Activated T-helper 17 cell treated with anti-CD3 and anti-CD28 coated beads, Interleukin-2, amount 50 U/mL, for 72 hours (primary cell): Measurements from ENCODE around the gene SMOC2. TPM values are rescaled to one million over a fixed set of nuclear protein-coding genes. Genes with fewer than 3 reads are reported as not detected.
"Not testable (repeated sequence)": the region's sequence is repeated elsewhere in the genome, so short reads cannot be mapped to it uniquely, and the experiment has no call there.

Experiments
- ATAC-seq: fragments of 150-1000 bp; cut with Tn5 transposase; replicated peaks from 2 replicates; pipeline ENCODE4 v1.10.0; 2021; ENCODE audit warnings: mild to moderate bottlenecking, moderate library complexity
- H3K27ac Mint-ChIP-seq: one replicate; pipeline ENCODE4 v1.8.0; 2022; ENCODE audit warnings: mixed read lengths
- H3K27me3 Mint-ChIP-seq: one replicate; pipeline ENCODE4 v1.8.0; 2022; ENCODE audit warnings: mixed read lengths
- H3K36me3 Mint-ChIP-seq: one replicate; pipeline ENCODE4 v1.8.0; 2022; ENCODE audit warnings: low read depth, mild to moderate bottlenecking, mixed read lengths
- H3K4me1 Mint-ChIP-seq: one replicate; pipeline ENCODE4 v1.8.0; 2022; ENCODE audit warnings: mixed read lengths
- H3K4me3 Mint-ChIP-seq: one replicate; pipeline ENCODE4 v1.8.0; 2022; ENCODE audit warnings: mild to moderate bottlenecking, mixed read lengths
- H3K9me3 Mint-ChIP-seq: one replicate; pipeline ENCODE4 v1.8.0; 2022; ENCODE audit warnings: mixed read lengths
- total RNA-seq, 2 donors: library from RNA; stranded (reverse); gene quantifications; one replicate each; pipeline ENCODE4 v1.2.3, GENCODE V29; 2022

The SMOC2 gene
- total RNA-seq, 2 donors from 2014 or later: not detected

GRCh38 chr6:168671028-168671862 is 230.3 kb downstream of the SMOC2 start:
- Mint-ChIP-seq H3K4me3 (no peak overlapping the region), H3K27ac (no peak overlapping the region), H3K27me3 (peaks cover 25% of the 10 kb centered on the region), H3K36me3 (no peaks in the 10 kb centered on the region), H3K9me3 (no peaks in the 10 kb centered on the region), H3K4me1 (no peaks in the 10 kb centered on the region)
- no peak for ATAC-seq

GRCh38 chr6:168671863-168672546 is 231.0 kb downstream of the SMOC2 start:
- peaks cover 23% of the 10 kb centered on the region for H3K27me3 Mint-ChIP-seq
- no peak overlapping the region for H3K27ac Mint-ChIP-seq
- ATAC-seq: no peak
- no peaks in the 10 kb centered on the region for H3K36me3 Mint-ChIP-seq
- H3K4me3 Mint-ChIP-seq: no peak overlapping the region
- H3K9me3 Mint-ChIP-seq: peaks cover 2% of the 10 kb centered on the region
- peaks cover 1% of the 10 kb centered on the region for H3K4me1 Mint-ChIP-seq

GRCh38 chr6:168674595-168674994 is 233.6 kb downstream of the SMOC2 start:
- no peak overlapping the region for H3K27ac Mint-ChIP-seq
- H3K36me3 Mint-ChIP-seq: no peaks in the 10 kb centered on the region
- peaks cover 28% of the 10 kb centered on the region for H3K27me3 Mint-ChIP-seq
- H3K4me3 Mint-ChIP-seq: no peak overlapping the region
- H3K9me3 Mint-ChIP-seq: peaks cover 5% of the 10 kb centered on the region
- H3K4me1 Mint-ChIP-seq: peaks cover 5% of the 10 kb centered on the region
- no peak for ATAC-seq

GRCh38 chr6:168675375-168675774 is 234.4 kb downstream of the SMOC2 start:
- H3K27me3 Mint-ChIP-seq: peaks cover 28% of the 10 kb centered on the region
- H3K4me3 Mint-ChIP-seq: no peak overlapping the region

GRCh38 chr6:168675933-168676551 is 235.1 kb downstream of the SMOC2 start:
- no peaks in the 10 kb centered on the region for H3K36me3 Mint-ChIP-seq
- H3K4me3 Mint-ChIP-seq: no peak overlapping the region
- ATAC-seq: no peak
- peaks cover 28% of the 10 kb centered on the region for H3K27me3 Mint-ChIP-seq
- peaks cover 5% of the 10 kb centered on the region for H3K9me3 Mint-ChIP-seq
- no peak overlapping the region for H3K27ac Mint-ChIP-seq
- peaks cover 5% of the 10 kb centered on the region for H3K4me1 Mint-ChIP-seq

More at GRCh38 chr6:168675375-168675774, 234.4 kb downstream of the SMOC2 start:
- no peak for ATAC-seq
- Mint-ChIP-seq H3K9me3 (peaks cover 5% of the 10 kb centered on the region), H3K4me1 (peaks cover 5% of the 10 kb centered on the region), H3K27ac (no peak overlapping the region), H3K36me3 (no peaks in the 10 kb centered on the region)

- peaks cover 5% of the 10 kb centered on the region for H3K4me1 Mint-ChIP-seq
- no peak overlapping the region for H3K27ac Mint-ChIP-seq
- no peaks in the 10 kb centered on the region for H3K36me3 Mint-ChIP-seq
- peaks cover 5% of the 10 kb centered on the region for H3K9me3 Mint-ChIP-seq
- H3K27me3 Mint-ChIP-seq: peaks cover 28% of the 10 kb centered on the region
- ATAC-seq: no peak
- no peak overlapping the region for H3K4me3 Mint-ChIP-seq
Measured at GRCh38 chr6:168676552-168677322, 235.8 kb downstream of the SMOC2 start.

- peaks cover 28% of the 10 kb centered on the region for H3K27me3 Mint-ChIP-seq
- not testable (repeated sequence) for ATAC-seq, H3K4me3 Mint-ChIP-seq, H3K9me3 Mint-ChIP-seq, H3K27ac Mint-ChIP-seq, H3K36me3 Mint-ChIP-seq, H3K4me1 Mint-ChIP-seq
Measured at GRCh38 chr6:168677323-168677781, 236.4 kb downstream of the SMOC2 start.

GRCh38 chr6:168678077-168678476 is 237.1 kb downstream of the SMOC2 start:
- Mint-ChIP-seq H3K4me1 (peaks cover 5% of the 10 kb centered on the region), H3K36me3 (no peaks in the 10 kb centered on the region), H3K27ac (no peak overlapping the region), H3K27me3 (peaks cover 28% of the 10 kb centered on the region), H3K9me3 (peaks cover 5% of the 10 kb centered on the region), H3K4me3 (no peak overlapping the region)
- no peak for ATAC-seq

- Mint-ChIP-seq H3K36me3 (no peaks in the 10 kb centered on the region), H3K27me3 (peaks cover 28% of the 10 kb centered on the region), H3K27ac (no peak overlapping the region), H3K4me1 (peaks cover 5% of the 10 kb centered on the region), H3K4me3 (no peak overlapping the region), H3K9me3 (peaks cover 5% of the 10 kb centered on the region)
- ATAC-seq: no peak
Measured at GRCh38 chr6:168678588-168678987, 237.6 kb downstream of the SMOC2 start.

GRCh38 chr6:168681748-168682147 is 240.8 kb downstream of the SMOC2 start:
- no peak overlapping the region for H3K4me3 Mint-ChIP-seq
- peaks cover 5% of the 10 kb centered on the region for H3K9me3 Mint-ChIP-seq
- peaks cover 5% of the 10 kb centered on the region for H3K4me1 Mint-ChIP-seq
- H3K27ac Mint-ChIP-seq: no peak overlapping the region
- ATAC-seq: no peak
- peaks cover 15% of the 10 kb centered on the region for H3K27me3 Mint-ChIP-seq
- H3K36me3 Mint-ChIP-seq: no peaks in the 10 kb centered on the region

GRCh38 chr6:168683621-168684020 is 242.6 kb downstream of the SMOC2 start:
- ATAC-seq: no peak
- peaks cover 9% of the 10 kb centered on the region for H3K27me3 Mint-ChIP-seq
- H3K4me1 Mint-ChIP-seq: no peaks in the 10 kb centered on the region
- no peaks in the 10 kb centered on the region for H3K9me3 Mint-ChIP-seq
- H3K27ac Mint-ChIP-seq: no peak overlapping the region
- H3K4me3 Mint-ChIP-seq: no peak overlapping the region
- no peaks in the 10 kb centered on the region for H3K36me3 Mint-ChIP-seq

- H3K36me3 Mint-ChIP-seq: no peaks in the 10 kb centered on the region
- H3K4me3 Mint-ChIP-seq: no peak overlapping the region
- no peaks in the 10 kb centered on the region for H3K4me1 Mint-ChIP-seq
- no peaks in the 10 kb centered on the region for H3K9me3 Mint-ChIP-seq
- peaks cover 9% of the 10 kb centered on the region for H3K27me3 Mint-ChIP-seq
- no peak overlapping the region for H3K27ac Mint-ChIP-seq
- ATAC-seq: no peak
Measured at GRCh38 chr6:168684471-168684870, 243.5 kb downstream of the SMOC2 start.

- ATAC-seq: no peak
- Mint-ChIP-seq H3K36me3 (no peaks in the 10 kb centered on the region), H3K4me3 (no peak overlapping the region), H3K27me3 (peaks cover 9% of the 10 kb centered on the region), H3K4me1 (no peaks in the 10 kb centered on the region), H3K9me3 (no peaks in the 10 kb centered on the region), H3K27ac (no peak overlapping the region)
Measured at GRCh38 chr6:168684906-168685305, 243.9 kb downstream of the SMOC2 start.
